T-helper 9 cell (primary cell): Measurements from ENCODE around the gene APOL3.
"Not testable (repeated sequence)": the region's sequence is repeated elsewhere in the genome, so short reads cannot be mapped to it uniquely, and the experiment has no call there.

ENCODE experiments used
- DNase-seq: peaks from one replicate; pipeline ENCODE4 v3.0.0-alpha.2; 2020
- total RNA-seq, 2 donors: gene quantifications; one replicate each; lab custom pipeline; 2026; lab: John Stamatoyannopoulos, UW

Gene APOL3
- 195 to 201 reads per million in 2 donors for total RNA-seq

- DNase-seq: peak; percentile 32
These were observed at the start of gene APOL3 for GRCh38 chr22:36160499-36160942. Gene APOL3, minus strand, starts transcription at chr22:36160755. Its CDS starts 11,700 bp downstream, at chr22:36149055.

- no peak for DNase-seq
These were observed 49.7 kb upstream of the APOL3 start for GRCh38 chr22:36210224-36210623.

- not testable (repeated sequence) for DNase-seq
These were observed 48.9 kb upstream of the APOL3 start for GRCh38 chr22:36209488-36209908.

GRCh38 chr22:36208914-36209313 lies 48.4 kb upstream of the APOL3 start:
- DNase-seq: no peak

GRCh38 chr22:36208162-36208765 lies 47.7 kb upstream of the APOL3 start:
- no peak for DNase-seq

GRCh38 chr22:36206255-36206654 lies 45.7 kb upstream of the APOL3 start:
- DNase-seq: no peak

- not testable (repeated sequence) for DNase-seq
These were observed 45.0 kb upstream of the APOL3 start for GRCh38 chr22:36205573-36205972.

- no peak for DNase-seq
These were observed 44.1 kb upstream of the APOL3 start for GRCh38 chr22:36204632-36205015.

- no peak for DNase-seq
These were observed 43.6 kb upstream of the APOL3 start for GRCh38 chr22:36204001-36204631.

- not testable (repeated sequence) for DNase-seq
These were observed 42.9 kb upstream of the APOL3 start for GRCh38 chr22:36203441-36203840.

GRCh38 chr22:36202906-36203305 lies 42.4 kb upstream of the APOL3 start:
- not testable (repeated sequence) for DNase-seq

- no peak for DNase-seq
These were observed 41.2 kb upstream of the APOL3 start, which contains the start of gene APOL4 for GRCh38 chr22:36201630-36202319. Gene APOL4, minus strand, starts transcription at chr22:36201809. Its CDS starts 75 bp downstream, at chr22:36201734.

GRCh38 chr22:36201025-36201424 lies 40.5 kb upstream of the APOL3 start:
- DNase-seq: not testable (repeated sequence)

- DNase-seq: no peak
These were observed 38.5 kb upstream of the APOL3 start for GRCh38 chr22:36199001-36199551.

- DNase-seq: no peak
These were observed 38.0 kb upstream of the APOL3 start for GRCh38 chr22:36198536-36198935.

- no peak for DNase-seq
These were observed 37.1 kb upstream of the APOL3 start for GRCh38 chr22:36197514-36198146.

GRCh38 chr22:36197065-36197440 lies 36.5 kb upstream of the APOL3 start:
- no peak for DNase-seq

GRCh38 chr22:36196254-36197064 lies 35.9 kb upstream of the APOL3 start:
- DNase-seq: no peak

- DNase-seq: no peak
These were observed 34.4 kb upstream of the APOL3 start for GRCh38 chr22:36194971-36195370.

- no peak for DNase-seq
These were observed 33.8 kb upstream of the APOL3 start for GRCh38 chr22:36194385-36194784.

GRCh38 chr22:36193577-36193976 lies 33.0 kb upstream of the APOL3 start:
- no peak for DNase-seq

- DNase-seq: no peak
These were observed 32.6 kb upstream of the APOL3 start for GRCh38 chr22:36193171-36193570.
